ENCODE measurements around the gene SLC19A3.
"Not testable (repeated sequence)": the region's sequence is repeated elsewhere in the genome, so short reads cannot be mapped to it uniquely, and the experiment has no call there.

SLC19A3 gene

DNA sequence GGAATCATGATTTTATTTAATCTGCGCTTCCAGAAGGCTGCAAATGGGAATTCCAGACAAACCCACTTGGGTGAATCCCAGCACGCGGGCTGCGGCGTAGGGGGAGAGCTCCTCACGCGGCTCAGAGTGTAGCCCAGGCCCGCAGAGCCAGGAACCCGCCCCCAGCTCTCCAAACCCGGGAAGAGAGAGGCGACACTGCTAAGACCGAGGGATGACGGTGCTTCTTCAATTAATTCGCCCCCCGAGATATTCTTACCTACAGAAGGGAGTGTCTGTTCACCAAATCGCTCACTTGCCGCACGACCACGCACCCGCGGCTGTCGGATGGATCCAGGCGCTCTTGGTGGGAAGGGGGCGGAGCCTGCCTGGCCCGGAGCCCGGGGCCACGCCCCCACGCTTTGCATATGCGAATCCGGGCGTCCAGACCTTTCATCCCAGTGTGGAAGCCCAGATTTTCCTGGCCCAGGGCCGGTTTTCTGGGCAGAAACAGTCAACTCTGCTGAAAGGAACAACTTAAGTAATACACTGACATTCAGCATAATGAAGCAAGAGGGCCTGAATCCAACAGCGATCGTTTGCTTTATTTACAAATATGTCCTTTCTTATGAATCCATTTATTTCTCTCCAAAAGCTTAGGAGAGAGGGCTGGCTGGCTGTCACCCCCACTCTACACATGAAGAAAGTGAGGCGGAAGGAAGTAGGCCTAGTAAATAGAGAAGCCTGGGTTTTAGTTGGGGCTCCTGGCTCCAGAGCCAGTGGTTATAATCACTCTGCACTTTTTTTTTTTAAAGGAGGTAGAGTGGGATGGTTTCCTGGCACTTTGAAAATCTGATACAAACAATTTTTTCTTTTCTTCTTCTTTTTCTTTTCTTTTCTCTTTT, at the start of gene SLC19A3:
Gene SLC19A3, minus strand, starts transcription at position 342 of the 881 bp plus-strand sequence. CDS start 15,710 bp downstream, outside the sequence.
- no peak for DNase-seq (ENCODE audit: low read depth in 2 of 2)

DNA sequence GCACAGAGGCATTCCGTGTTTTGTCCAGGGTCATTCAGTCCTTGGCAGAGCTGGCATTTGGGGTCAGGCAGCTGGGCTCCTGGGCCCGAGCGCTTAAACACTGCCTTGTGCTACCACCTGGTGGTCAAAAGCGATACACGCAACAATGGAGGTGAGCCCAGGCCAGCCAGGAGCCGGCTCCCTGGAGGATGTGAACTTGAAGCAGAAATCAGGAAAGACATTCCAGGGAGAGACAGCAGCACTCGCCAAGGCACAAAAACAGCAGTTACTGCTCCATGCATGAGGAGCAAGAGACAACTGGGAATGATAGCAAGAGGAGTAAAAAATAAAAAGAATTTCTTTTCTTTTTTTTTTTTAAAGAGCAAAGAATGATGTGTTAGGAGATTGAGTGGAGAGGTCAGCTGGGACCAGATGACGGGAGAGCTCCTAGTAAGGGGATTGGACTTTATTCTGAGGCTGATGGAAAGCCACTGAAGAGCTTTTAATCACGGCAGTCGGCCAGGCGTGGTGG, 48.6 kb upstream of the SLC19A3 start:
- DNase-seq (ENCODE audit: low read depth in 2 of 2): peak; percentile 35 to 49

DNA sequence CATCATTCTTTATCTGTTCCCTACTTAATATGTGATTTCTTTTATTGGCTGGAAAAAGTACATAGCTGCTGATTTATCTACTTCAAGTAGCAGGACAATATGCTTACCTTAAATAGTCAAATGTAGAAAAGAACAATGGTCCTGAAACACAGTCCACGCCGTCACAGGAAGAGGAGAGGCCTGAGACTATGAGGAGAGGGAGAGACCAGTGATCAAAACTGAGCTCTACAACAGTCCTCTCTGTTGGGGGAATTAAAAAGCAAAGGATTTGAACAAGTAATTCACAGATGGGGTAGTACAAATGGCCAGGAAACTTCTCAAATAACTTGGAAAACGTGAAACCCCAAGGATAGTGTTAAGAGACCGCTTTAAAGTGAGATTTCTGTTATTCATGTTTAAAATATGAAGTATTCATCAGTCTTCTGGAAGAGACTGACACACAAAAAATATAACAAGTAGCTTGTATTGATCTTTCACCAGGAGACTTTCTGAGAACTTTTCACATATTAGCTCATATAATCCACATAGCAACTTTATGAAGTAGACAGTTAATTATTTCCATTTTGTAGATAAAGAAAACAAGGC, 48.1 kb upstream of the SLC19A3 start:
- DNase-seq (ENCODE audit: low read depth in 2 of 2): no peak

DNA sequence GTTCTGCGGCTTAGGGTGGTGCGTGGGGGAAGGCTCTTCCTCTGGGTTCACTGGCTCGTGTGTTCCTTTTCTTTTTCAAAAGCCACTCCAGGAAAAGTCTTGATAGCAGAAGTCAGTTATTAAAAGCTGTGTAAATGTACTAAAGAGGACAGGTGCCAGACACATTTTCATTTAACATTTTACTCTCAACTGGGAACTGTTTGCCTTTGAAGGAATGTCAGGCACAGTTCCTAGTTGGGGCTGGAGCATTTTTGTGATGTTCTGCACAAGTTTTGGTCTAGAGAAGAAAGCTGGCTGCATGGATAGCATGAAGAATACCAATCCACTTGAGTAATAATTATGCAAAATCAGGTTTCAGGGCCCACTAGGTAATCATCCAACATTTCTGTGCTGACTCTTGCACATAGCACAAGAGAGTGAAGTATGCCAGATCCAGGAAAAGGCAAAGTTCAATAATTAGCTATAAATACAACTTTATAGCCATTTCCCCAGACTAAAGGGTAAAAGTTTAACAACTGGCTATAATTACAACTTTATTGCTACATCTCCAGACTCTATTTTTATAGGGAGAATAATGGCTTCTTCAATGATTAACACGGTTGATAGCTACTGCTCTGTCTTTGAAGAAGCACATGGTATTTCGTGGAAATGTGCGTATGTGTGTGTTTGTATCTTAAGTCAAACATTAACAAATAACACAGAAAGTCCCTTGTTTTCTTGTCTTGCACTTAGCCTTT, 44.1 kb upstream of the SLC19A3 start:
- DNase-seq (ENCODE audit: low read depth in 2 of 2): no peak

DNA sequence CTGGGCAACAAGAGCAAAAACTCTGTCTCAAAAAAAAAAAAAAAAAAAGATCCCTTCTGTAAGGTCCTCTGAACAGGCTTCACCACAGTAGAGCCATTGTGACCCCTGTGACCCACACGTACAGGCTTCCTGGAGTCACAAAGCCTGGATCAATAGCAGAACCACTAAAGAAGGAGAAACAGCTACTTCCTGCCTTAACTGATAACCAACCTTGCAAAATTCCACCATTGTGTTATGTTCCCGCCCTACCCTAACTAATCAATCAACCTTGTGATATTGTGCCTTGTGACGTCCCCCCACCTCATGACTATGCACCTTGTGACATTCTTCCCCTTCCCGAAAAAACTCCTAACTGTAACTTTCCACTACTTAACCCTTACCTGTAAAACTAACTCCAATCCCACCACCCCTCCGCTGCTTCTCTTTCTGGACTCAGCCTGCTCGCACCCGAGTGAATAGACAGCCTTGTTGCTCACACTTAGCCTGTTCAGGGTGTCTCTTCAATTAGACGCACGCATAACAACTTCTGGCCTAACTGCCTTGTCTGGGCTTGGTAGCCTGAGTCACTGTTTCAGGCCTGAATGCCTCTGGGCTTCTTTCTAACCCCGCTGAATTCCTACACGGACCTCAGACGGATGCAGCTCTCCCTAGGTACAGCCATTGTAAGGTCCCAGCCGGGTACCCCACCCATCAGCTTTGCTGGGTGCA, 41.7 kb upstream of the SLC19A3 start:
- no peak for DNase-seq (ENCODE audit: low read depth in 2 of 2)

DNA sequence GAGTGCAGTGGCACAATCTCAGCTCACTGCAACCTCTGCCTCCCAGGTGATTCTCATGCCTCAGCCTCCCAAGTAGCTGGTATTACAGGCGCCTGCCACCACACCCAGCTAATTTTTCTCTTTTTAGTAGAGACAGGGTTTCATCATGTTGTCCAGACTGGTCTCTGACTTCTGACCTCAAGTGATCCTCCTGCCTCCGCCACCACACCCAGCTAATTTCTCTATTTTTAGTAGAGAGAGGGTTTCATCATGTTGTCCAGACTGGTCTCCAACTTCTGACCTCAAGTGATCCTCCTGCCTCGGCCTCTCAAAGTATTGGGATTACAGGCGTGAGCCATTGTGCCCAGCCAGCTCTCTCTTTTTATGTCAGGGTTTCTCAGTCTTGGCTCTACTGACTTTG, 38.4 kb upstream of the SLC19A3 start:
- not testable (repeated sequence) for DNase-seq (ENCODE audit: low read depth in 2 of 2)

DNA sequence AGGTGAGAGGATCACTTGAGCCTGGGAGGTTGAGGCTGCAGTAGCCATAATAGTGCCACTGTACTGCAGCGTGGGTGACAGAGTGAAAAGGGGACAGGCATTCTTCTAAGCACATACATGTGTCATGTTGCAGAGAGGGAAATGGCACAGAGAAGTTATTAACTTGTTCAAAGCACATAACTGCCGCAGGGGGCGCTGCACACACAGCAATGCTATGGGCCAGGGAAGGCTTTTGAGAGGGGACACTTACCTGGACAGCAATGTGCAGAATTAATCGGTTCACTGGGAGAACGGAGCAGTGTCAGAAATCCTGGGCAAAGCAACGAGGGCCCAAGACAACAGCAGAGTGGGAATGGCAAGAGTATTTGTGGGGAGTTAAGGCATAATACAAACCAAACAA, 30.3 kb upstream of the SLC19A3 start:
- no peak for DNase-seq (ENCODE audit: low read depth in 2 of 2)

DNA sequence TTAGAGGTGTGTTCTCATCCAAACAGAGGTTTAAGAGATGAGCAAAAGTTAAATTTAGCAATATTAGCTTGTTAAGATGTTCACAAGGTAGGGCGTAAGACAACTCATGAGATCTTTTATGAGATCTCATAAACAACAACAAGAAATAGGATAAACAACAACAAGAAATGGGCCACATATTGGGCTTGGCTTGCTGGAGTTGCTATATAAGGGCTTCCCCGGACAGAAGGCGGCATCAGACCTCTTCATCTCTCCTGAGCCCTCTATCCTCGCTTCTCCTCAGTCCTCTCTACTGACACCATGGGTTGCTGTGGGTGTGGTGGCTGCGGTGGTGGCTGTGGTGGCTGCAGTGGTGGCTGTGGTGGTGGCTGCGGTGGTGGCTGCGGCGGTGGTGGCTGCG, 27.8 kb upstream of the SLC19A3 start, which contains the start of gene SCYGR8:
Gene SCYGR8, plus strand, starts transcription at position 301 of the 400 bp plus-strand sequence. Its CDS starts 0 bp downstream, at position 301.
- DNase-seq (ENCODE audit: low read depth in 2 of 2): no peak

DNA sequence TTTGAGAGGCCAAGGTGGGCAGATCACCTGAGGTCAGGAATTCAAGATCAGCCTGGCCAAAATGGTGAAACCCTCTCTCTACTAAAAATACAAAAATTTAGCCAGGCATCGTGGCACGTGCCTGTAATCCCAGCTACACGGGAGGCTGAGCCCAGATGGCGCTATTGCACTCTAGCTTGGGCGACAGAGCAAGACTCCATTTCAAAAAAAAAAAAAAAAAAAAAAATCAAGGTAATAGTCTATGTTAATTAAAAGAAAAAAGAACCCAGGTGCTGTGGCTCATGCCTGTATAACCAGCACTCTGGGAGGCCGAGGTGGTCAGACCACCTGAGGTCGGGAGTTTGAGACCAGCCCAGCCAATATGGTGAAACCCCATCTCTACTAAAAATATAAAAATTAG, 22.9 kb upstream of the SLC19A3 start:
- peak in 1 of 2 donors; percentile 3 for DNase-seq (ENCODE audit: low read depth in 2 of 2)

DNA sequence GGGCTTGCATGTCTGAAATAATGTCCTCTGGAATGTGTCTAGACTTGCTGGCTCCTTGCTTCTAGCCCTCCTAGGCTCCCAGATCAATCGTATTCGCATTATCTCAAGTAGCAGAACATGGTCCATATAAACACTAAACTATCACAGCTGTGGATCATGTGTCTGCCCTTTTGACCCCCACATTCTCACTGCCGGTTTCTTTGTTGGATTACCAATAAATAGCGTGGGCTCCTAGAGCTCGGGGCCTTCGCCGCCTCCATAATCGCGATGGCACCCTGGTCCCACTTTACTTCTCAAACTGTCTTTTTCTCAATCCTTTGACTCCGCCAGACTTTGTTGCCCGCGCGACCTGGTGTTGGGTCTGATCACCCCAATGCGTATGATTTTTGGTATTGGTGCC, 21.5 kb upstream of the SLC19A3 start:
- DNase-seq (ENCODE audit: low read depth in 2 of 2): no peak

DNA sequence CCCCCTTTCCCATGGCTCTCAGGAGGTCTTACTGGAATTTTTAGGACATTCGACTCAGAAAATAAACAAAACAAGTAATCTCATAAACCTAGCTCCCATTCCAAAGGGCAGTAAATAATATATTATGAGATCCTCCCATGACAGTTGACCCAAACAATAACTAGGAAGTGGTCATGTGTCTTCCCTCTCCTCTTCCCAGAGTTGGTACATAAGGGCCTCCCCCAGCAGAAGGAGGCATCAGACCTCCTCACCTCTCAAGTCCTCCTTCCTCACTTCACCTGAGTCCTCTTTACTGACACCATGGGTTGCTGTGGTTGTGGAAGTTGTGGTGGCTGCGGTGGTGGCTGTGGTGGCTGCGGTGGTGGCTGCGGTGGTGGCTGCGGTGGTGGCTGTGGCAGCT, 10.2 kb upstream of the SLC19A3 start, which contains the start of gene SCYGR7:
Gene SCYGR7, plus strand, starts transcription at position 301 of the 400 bp plus-strand sequence. Its CDS starts 0 bp downstream, at position 301.
- DNase-seq (ENCODE audit: low read depth in 2 of 2): no peak

DNA sequence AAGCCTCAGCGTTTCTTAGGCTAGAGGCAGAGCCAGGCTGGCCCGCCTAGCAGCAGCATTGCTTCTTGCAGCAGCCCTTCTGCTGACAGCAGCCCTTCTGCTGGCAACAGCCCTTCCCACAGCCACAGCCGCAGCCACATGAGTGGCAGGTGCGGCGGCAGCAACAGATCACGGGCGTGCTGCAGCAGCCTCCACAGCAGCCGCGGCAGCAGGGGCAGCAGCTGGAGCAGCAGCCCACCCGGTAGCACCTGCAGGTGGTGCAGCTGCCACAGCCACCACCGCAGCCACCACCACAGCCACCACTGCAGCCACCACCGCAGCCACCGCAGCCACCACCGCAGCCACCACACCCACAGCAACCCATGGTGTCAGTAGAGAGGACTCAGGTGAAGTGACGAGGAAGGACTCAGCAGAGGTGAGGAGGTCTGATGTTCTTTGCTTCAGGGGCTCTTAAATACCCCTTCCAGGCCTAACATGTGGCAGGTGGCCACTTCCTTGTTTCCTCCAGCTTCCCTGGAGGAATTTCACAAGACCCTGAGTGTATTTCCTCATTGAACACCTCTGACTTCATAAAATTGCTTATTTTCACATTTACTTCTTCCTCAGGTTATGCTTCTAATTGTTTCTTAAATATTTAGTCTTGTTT, 6.7 kb upstream of the SLC19A3 start, which contains the start of gene SCYGR6:
Gene SCYGR6, minus strand, starts transcription at position 364 of the 646 bp plus-strand sequence. Its CDS starts 0 bp downstream, at position 364.
- no peak for DNase-seq (ENCODE audit: low read depth in 2 of 2)

DNA sequence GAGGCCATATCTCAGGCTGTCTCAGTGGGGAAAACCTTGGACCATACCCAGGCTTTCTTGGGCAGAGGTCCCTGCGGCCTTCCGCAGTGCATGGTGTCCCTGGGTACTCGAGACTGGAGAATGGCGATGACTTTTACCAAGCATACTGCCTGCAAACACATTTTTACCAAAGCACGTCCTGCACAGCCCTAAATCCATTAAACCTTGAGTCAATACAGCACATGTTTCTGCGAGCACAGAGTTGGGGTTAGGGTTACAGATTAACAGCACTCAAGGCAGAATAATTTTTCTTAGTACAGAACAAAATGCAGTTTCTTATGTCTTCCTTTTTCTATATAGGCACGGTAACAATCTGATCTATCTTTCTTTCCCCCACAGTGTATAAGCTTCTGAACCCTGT, 5.0 kb upstream of the SLC19A3 start:
- DNase-seq (ENCODE audit: low read depth in 2 of 2): not testable (repeated sequence)

DNA sequence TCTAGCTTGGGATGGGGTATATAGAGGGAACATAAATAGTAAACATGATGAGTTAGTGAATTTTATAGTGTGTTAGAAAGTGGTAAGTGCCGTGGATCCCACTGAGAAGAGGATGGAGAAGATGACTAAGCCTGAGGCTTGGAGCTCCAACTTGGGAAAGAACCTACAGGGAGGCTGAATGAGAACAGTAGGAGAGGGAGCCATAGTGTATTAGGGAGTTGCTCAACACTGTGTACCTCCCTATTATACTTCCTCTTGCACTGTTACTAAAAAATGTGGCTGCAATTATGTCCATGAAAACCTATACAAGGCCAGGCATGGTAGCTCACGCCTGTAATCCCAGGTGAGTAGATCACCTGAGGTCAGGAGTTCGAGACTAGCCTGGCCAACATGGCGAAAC, 2.9 kb upstream of the SLC19A3 start:
- no peak for DNase-seq (ENCODE audit: low read depth in 2 of 2)

DNA sequence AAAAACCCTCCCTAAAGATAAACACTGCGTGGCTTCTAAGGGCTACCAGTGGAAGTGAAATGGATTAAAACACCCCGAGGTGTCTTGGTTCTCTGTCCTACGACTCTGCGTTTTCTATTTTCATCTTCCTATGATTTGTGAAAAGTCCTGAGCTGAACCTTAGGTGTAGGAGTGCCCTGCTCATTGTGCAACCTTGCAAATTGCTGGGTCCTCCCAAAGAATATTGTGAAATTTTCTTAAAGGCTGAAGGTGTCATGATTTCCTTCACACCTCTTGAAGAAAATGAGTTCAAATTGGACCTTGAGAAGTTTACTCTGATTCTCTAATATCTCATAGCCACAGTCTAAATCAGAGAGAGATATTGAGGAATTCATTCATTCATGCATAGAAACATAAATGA, 1.8 kb upstream of the SLC19A3 start:
- no peak for DNase-seq (ENCODE audit: low read depth in 2 of 2)

DNA sequence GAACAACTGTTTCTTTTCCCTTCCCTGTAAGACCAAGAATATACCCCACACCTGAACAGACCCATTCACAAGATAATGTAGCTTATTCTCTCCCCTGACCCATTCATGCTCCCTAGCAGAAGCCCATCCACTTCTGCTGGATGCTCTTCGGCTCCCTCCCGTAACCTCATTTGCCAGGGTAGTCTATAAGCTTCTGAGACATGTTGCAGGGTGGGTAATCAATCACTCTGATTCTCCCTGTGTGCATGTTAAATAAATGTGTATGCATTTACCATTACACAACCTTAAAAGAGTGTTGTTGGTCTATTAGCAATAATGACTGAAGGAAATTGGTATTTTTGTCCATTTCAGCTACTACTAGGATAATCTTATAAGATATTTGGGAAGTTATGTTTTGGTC, 1.3 kb downstream of the SLC19A3 start:
- DNase-seq (ENCODE audit: low read depth in 2 of 2): no peak

DNA sequence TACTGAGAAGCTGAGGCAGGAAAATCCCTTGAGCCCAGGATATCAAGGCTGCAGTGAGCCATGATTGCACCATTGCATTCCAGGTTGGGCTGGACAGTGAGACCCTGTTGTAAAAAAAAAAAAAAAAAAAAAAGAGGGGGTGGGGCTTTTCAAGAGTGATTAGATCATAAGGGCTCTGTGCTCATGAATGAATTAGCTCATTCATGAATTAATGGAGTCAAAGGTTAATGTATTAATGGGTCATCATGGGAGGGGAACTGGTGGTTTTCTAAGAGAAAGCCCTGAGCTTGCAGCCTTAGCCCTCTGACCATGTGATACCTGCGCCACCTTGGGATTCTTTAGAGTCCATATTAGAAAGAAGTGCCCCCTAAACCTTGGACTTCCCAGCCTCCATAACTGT, 4.5 kb downstream of the SLC19A3 start:
- DNase-seq (ENCODE audit: low read depth in 2 of 2): no peak

DNA sequence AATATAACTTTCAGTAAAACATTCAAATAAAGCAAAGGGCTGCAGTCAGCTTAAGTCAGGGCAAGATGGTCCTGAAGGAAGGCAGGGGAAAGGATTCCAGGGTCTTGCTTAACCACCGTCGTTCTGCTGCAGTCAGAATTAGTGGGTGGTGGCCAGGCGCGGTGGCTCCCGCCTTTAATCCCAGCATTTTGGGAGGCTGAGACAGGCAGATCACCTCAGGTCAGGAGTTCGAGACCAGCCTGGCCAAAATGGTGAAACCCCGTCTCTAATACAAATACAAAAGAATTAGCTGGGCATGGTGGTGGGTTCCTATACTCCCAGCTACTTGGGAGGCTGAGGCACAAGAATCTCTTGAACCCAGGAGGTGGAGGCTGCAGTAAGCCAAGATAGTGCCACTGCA, 6.8 kb downstream of the SLC19A3 start:
- no peak for DNase-seq (ENCODE audit: low read depth in 2 of 2)

DNA sequence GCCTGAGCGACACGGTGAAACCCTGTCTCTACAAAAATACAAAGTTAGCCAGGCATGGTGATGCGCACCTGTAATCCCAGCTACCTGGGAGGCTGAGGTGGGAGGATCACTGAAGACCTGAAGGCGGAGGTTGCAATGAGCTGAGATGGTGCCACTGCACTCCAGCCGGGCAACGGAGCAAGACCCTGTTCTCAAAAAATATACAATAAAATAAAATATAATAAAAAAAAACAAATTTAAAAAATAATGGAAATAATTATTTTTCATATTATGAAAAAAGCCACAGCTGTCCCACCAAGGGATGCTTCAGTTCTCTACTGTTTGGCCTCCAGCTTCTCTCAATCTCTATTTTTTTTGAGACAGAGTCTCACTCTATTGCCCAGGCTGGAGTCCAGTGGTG, 10.4 kb downstream of the SLC19A3 start:
- no peak for DNase-seq (ENCODE audit: low read depth in 2 of 2)

DNA sequence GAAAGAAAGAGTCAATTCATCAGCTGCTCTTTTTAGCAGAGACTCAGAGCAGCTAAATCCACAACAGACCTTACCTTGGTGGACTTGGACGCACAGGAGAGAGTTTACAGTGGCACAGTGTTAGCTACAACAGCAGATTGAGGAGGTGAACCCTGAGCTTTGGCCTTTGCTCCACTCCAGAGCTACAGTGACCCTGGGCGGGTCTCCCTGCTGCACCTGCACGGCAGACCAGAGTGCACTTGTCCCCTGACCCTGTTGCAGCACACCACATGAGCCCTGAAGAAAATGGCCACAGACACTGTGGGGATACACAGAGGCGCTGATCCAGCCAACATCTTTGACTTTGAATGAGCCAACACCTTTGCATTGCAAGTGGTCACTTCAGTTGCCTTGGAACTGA, 11.0 kb downstream of the SLC19A3 start:
- DNase-seq (ENCODE audit: low read depth in 2 of 2): no peak

DNA sequence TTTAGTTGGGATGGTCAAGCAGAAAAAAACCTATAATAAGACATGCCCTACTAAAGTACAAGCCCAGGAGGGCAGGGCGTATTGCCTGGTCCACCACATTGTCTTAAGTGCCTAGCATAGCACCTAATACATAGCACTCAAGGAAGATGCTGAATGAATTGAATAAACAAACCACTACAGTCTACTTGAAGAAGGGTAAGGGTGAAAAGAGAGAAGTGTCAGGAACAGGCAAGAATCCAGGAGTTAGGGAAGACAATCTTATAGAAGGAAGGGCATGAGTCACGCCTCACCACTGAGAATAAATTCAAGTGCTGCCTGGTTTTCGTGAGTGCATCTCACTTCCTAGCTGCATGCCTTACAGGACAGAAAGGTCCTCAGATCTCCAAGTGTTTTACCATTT, 13.9 kb downstream of the SLC19A3 start:
- no peak for DNase-seq (ENCODE audit: low read depth in 2 of 2)
